ENCODE data around the gene ITGA5.

DNA sequence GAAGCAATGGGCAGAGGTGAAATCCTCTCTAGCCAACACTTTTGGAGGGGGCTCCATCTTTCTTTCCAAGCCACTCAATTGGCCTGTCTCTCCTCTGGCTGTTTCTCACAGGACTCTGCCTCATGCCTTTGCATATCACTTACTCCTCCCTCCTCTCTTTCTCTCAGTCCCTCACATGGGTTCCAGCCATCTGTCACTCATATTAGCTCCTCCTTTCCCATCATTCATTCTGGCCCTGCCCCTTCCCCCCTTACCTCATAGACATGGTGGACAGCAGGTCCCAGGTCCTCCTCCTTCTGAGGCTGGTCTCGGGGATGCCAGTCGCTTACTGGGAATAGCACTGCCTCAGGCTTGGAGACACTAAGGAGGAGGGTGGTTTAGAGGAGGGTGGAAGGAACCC is 17.9 kb downstream of the ITGA5 start:
- TF ChIP-seq, protein P1, sequence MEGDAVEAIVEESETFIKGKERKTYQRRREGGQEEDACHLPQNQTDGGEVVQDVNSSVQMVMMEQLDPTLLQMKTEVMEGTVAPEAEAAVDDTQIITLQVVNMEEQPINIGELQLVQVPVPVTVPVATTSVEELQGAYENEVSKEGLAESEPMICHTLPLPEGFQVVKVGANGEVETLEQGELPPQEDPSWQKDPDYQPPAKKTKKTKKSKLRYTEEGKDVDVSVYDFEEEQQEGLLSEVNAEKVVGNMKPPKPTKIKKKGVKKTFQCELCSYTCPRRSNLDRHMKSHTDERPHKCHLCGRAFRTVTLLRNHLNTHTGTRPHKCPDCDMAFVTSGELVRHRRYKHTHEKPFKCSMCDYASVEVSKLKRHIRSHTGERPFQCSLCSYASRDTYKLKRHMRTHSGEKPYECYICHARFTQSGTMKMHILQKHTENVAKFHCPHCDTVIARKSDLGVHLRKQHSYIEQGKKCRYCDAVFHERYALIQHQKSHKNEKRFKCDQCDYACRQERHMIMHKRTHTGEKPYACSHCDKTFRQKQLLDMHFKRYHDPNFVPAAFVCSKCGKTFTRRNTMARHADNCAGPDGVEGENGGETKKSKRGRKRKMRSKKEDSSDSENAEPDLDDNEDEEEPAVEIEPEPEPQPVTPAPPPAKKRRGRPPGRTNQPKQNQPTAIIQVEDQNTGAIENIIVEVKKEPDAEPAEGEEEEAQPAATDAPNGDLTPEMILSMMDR (IDR thresholded peaks at IDR 0.05) = no peak
- TF ChIP-seq TCF7L2 (IDR thresholded peaks at IDR 0.05; ENCODE audit: low read depth, low read length) (no peak), SIN3A (IDR thresholded peaks at IDR 0.05; ENCODE audit: borderline replicate concordance, insufficient read depth, low read depth, low read length) (no peak), POLR2AphosphoS5 (IDR thresholded peaks at IDR 0.05; ENCODE audit: low read depth, low read length) (no peak)
- TF ChIP-seq, protein P2, sequence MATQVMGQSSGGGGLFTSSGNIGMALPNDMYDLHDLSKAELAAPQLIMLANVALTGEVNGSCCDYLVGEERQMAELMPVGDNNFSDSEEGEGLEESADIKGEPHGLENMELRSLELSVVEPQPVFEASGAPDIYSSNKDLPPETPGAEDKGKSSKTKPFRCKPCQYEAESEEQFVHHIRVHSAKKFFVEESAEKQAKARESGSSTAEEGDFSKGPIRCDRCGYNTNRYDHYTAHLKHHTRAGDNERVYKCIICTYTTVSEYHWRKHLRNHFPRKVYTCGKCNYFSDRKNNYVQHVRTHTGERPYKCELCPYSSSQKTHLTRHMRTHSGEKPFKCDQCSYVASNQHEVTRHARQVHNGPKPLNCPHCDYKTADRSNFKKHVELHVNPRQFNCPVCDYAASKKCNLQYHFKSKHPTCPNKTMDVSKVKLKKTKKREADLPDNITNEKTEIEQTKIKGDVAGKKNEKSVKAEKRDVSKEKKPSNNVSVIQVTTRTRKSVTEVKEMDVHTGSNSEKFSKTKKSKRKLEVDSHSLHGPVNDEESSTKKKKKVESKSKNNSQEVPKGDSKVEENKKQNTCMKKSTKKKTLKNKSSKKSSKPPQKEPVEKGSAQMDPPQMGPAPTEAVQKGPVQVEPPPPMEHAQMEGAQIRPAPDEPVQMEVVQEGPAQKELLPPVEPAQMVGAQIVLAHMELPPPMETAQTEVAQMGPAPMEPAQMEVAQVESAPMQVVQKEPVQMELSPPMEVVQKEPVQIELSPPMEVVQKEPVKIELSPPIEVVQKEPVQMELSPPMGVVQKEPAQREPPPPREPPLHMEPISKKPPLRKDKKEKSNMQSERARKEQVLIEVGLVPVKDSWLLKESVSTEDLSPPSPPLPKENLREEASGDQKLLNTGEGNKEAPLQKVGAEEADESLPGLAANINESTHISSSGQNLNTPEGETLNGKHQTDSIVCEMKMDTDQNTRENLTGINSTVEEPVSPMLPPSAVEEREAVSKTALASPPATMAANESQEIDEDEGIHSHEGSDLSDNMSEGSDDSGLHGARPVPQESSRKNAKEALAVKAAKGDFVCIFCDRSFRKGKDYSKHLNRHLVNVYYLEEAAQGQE (IDR thresholded peaks at IDR 0.05; ENCODE audit: insufficient read depth in 1 of 2, low read depth in 2 of 2, low read length in 1 of 2) = no peak

All from Panc1 (cell line).